Neural cell (in vitro differentiated cells): ENCODE measurements around the gene ARF1. TPM values are rescaled to one million over a fixed set of nuclear protein-coding genes. Genes with fewer than 3 reads are reported as not detected.

Experiments used
- H2AFZ ChIP-seq: fragments of 200-600, 300-800 bp; sonication (generic), shearing (Covaris generic); 2 replicates; pipeline ENCODE4 v1.6.0; 2014; ENCODE audit warnings: low read depth, mild to moderate bottlenecking, antibody characterized with exemption, low read length, moderate library complexity
- H3F3A ChIP-seq: fragments of 200-600 bp; shearing (Covaris generic); 2 replicates; pipeline ENCODE4 v1.6.1; 2016; ENCODE audit warnings: mild to moderate bottlenecking, moderate library complexity, mixed read lengths, antibody characterized with exemption, low read length; ENCODE audit not compliant: insufficient read depth, poor library complexity, severe bottlenecking
- H3K27ac ChIP-seq: fragments of 200-600, 300-800 bp; sonication (generic), shearing (Covaris generic); 2 replicates; pipeline ENCODE4 v1.5.1; 2014; ENCODE audit warnings: mild to moderate bottlenecking, low read length, moderate library complexity
- H3K27me3 ChIP-seq: fragments of 300-800, 200-600 bp; sonication (generic), shearing (Covaris generic); 2 replicates; pipeline ENCODE4 v1.6.0; 2014; ENCODE audit warnings: mild to moderate bottlenecking, low read depth, low read length, moderate library complexity; ENCODE audit not compliant: insufficient read depth
- H3K36me3 ChIP-seq: fragments of 300-800, 200-600 bp; sonication (generic), shearing (Covaris generic); 2 replicates; pipeline ENCODE4 v1.5.1; 2014; ENCODE audit warnings: mild to moderate bottlenecking, antibody characterized with exemption, low read length, moderate library complexity; ENCODE audit not compliant: insufficient read depth
- H3K4me2 ChIP-seq: fragments of 300-800, 200-600 bp; sonication (generic), shearing (Covaris generic); 2 replicates; pipeline ENCODE4 v1.6.0; 2014; ENCODE audit warnings: mild to moderate bottlenecking, low read length
- H3K4me3 ChIP-seq: fragments of 300-800, 200-600 bp; sonication (generic), shearing (Covaris generic); 2 replicates; pipeline ENCODE4 v1.5.1; 2014; ENCODE audit warnings: mild to moderate bottlenecking, low read length, moderate library complexity
- H3K79me2 ChIP-seq: fragments of 200-600 bp; shearing (Covaris generic); replicated peaks from 2 replicates; pipeline ENCODE4 v1.6.0; 2014; ENCODE audit warnings: mild to moderate bottlenecking, low read length, moderate library complexity; ENCODE audit not compliant: insufficient read depth
- H3K9ac ChIP-seq: fragments of 300-800, 200-600 bp; sonication (generic), shearing (Covaris generic); 2 replicates; pipeline ENCODE4 v1.6.1; 2016; ENCODE audit warnings: mild to moderate bottlenecking, low read length, mixed read lengths
- H3K9me2 ChIP-seq: fragments of 200-600 bp; shearing (Covaris generic); 2 replicates; pipeline ENCODE4 v1.6.1; 2016; ENCODE audit warnings: mild to moderate bottlenecking, low read length, mixed read lengths; ENCODE audit not compliant: insufficient read depth
- H3K9me3 ChIP-seq: fragments of 200-600, 300-800 bp; sonication (generic), shearing (Covaris generic); 2 replicates; pipeline ENCODE4 v1.6.1; 2016; ENCODE audit warnings: mild to moderate bottlenecking, mixed run types, low read length, moderate library complexity, mixed read lengths
- H4K20me1 ChIP-seq: fragments of 200-600 bp; shearing (Covaris generic); 2 replicates; pipeline ENCODE4 v1.6.1; 2016; ENCODE audit warnings: mild to moderate bottlenecking, mixed run types; ENCODE audit not compliant: insufficient read depth
- CTCF ChIP-seq: fragments of 450-650 bp; IDR thresholded peaks from 2 replicates; pipeline ENCODE4 v1.5.1; 2014; ENCODE audit warnings: antibody characterized with exemption, mild to moderate bottlenecking, moderate library complexity; ENCODE audit not compliant: poor library complexity, severe bottlenecking
- EP300 ChIP-seq: fragments of 450-650 bp; conservative IDR thresholded peaks from 2 replicates; pipeline ENCODE4 v1.6.1; 2014; ENCODE audit warnings: antibody characterized with exemption, mild to moderate bottlenecking, moderate library complexity; ENCODE audit not compliant: poor library complexity, severe bottlenecking
- EZH2 ChIP-seq: fragments of 200-600, 300-800 bp; shearing (Covaris generic), sonication (generic); IDR thresholded peaks from 2 replicates; pipeline ENCODE4 v1.6.1; 2014; ENCODE audit warnings: antibody characterized with exemption, low read length, borderline replicate concordance, mild to moderate bottlenecking; ENCODE audit not compliant: insufficient read depth, poor library complexity, severe bottlenecking
- MXI1 ChIP-seq: fragments of 450-650 bp; conservative IDR thresholded peaks from 2 replicates; pipeline ENCODE4 v1.6.1; 2014; ENCODE audit warnings: antibody characterized with exemption, mild to moderate bottlenecking; ENCODE audit not compliant: poor library complexity, severe bottlenecking
- POLR2AphosphoS5 ChIP-seq: IDR thresholded peaks from 2 replicates; pipeline ENCODE4 v1.6.1; 2012
- RAD21 ChIP-seq: fragments of 450-650 bp; conservative IDR thresholded peaks from 2 replicates; pipeline ENCODE4 v1.6.1; 2014; ENCODE audit warnings: antibody characterized with exemption, mild to moderate bottlenecking, moderate library complexity
- REST ChIP-seq: IDR thresholded peaks from 2 replicates; pipeline ENCODE4 v1.6.1; 2012; ENCODE audit warnings: borderline replicate concordance
- TAF1 ChIP-seq: IDR thresholded peaks from 2 replicates; pipeline ENCODE4 v1.6.1; 2012; ENCODE audit warnings: low read depth
- polyA plus RNA-seq: library from polyadenylated mRNA; depleted of rRNA; stranded (reverse); fragments of >200 nt; gene quantifications from 2 replicates; pipeline ENCODE4 v1.2.3, GENCODE V29; 2014

Gene ARF1
- polyA plus RNA-seq, 1 donor from 2014 or later, result 168 TPM

GRCh38 chr1:228044961-228045360 lies 37.5 kb upstream of the ARF1 start:
- Histone ChIP-seq H3K36me3 (no peaks in the 10 kb centered on the region), H3K4me2 (no peak overlapping the region), H3F3A (no peaks in the 10 kb centered on the region), H3K9ac (no peak overlapping the region), H2AFZ (no peak overlapping the region), H3K79me2 (no peaks in the 10 kb centered on the region), H3K27me3 (no peaks in the 10 kb centered on the region), H4K20me1 (no peaks in the 10 kb centered on the region), H3K4me3 (no peak overlapping the region), H3K9me2 (no peaks in the 10 kb centered on the region), H3K27ac (no peak overlapping the region), H3K9me3 (no peaks in the 10 kb centered on the region)
- TF ChIP-seq RAD21 (no peak), MXI1 (no peak), CTCF (no peak), REST (no peak), POLR2AphosphoS5 (no peak), TAF1 (no peak), EP300 (no peak), EZH2 (no peak)

- H3F3A ChIP-seq, result no peaks in the 10 kb centered on the region
- H3K27ac ChIP-seq, result no peak overlapping the region
- H3K4me3 ChIP-seq, result no peak overlapping the region
- no peak overlapping the region for H3K4me2 ChIP-seq
- no peaks in the 10 kb centered on the region for H3K27me3 ChIP-seq
- no peaks in the 10 kb centered on the region for H3K79me2 ChIP-seq
- H4K20me1 ChIP-seq, result no peaks in the 10 kb centered on the region
- H2AFZ ChIP-seq, result no peak overlapping the region
- H3K9me2 ChIP-seq, result no peaks in the 10 kb centered on the region
- no peaks in the 10 kb centered on the region for H3K36me3 ChIP-seq
- H3K9ac ChIP-seq, result no peak overlapping the region
- H3K9me3 ChIP-seq, result no peaks in the 10 kb centered on the region
- no peak for TF ChIP-seq REST
Observed at GRCh38 chr1:228045405-228045804, 37.1 kb upstream of the ARF1 start.
